ENCODE measurements around the gene TMEM80. TPM values are rescaled to one million over a fixed set of nuclear protein-coding genes. Genes with fewer than 3 reads are reported as not detected.

TMEM80 gene
- total RNA-seq = 14.7 TPM

GRCh38 chr11:695538-696248 lies at the start of gene TMEM80:
TMEM80 (plus strand) TSS chr11:695816; CDS start chr11:695828, 12 bp downstream.

GRCh38 chr11:694563-695287 lies 891 bp upstream of the TMEM80 start, which contains the start of gene DEAF1:
DEAF1 (minus strand) TSS chr11:695222; CDS start chr11:695047, 175 bp downstream.

GRCh38 chr11:705646-706438 lies 10.2 kb downstream of the TMEM80 start, which contains the start of gene EPS8L2:
EPS8L2 (plus strand) TSS chr11:706231; CDS start chr11:709408, 3,177 bp downstream.

DNA sequence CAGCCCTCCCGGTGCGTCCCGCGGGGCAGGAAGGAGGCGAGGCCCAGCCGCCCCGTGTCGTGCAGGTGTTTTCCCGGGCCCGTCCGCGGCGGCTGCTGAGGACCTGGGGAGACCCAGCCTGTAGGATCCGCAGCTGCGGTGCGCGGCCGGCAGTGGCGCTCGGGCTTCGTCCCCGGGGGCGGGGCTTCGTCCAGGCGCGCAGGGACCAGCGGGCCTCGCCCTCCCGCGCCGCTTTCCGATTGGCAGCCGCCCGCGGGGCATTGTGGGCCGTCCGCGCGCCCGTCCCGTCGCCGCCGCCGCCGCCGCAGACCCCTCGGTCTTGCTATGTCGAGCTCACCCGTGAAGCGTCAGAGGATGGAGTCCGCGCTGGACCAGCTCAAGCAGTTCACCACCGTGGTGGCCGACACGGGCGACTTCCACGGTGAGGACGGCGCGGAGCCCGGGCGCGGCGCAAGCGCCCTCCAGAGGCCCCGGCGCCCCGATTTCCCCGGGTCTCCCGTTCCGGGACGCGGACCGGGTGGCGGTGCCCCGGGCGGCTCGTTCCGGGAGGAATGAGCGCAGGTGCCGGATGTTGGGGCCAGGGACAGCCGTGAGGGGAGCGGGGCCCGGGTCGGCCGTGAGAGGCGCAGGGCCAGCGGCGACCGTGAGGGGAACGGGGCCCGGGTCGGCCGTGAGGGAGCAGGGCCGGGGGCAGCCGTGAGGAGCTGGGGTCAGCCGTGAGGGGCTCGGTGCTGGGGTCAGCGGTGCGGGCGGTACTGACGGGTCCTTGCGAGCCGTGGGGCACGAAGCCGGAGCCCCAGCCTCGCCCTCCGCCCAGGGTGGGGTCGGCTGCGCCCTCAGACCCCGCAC lies 51.8 kb downstream of the TMEM80 start, which contains the start of gene TALDO1:
Gene TALDO1, plus strand, starts transcription at position 307 of the 849 bp plus-strand sequence. Its CDS starts 18 bp downstream, at position 325.

Other genes with a start within 250 kb of the TMEM80 start
- 46.3 TPM for gene PTDSS2, start 245.5 kb upstream of the TMEM80 start, total RNA-seq
- 44.4 TPM for gene RNH1, start 188.6 kb upstream of the TMEM80 start, total RNA-seq
- gene HRAS, start 160.2 kb upstream of the TMEM80 start, total RNA-seq = 32.6 TPM
- 1.9 TPM for gene LRRC56, start 158.3 kb upstream of the TMEM80 start, total RNA-seq
- not detected for gene LMNTD2, start 135.1 kb upstream of the TMEM80 start, total RNA-seq
- gene RASSF7, start 134.8 kb upstream of the TMEM80 start, total RNA-seq = 4.4 TPM
- gene PHRF1, start 119.3 kb upstream of the TMEM80 start, total RNA-seq = 42.6 TPM
- 4.1 TPM for gene IRF7, start 79.9 kb upstream of the TMEM80 start, total RNA-seq
- gene CDHR5, start 70.9 kb upstream of the TMEM80 start, total RNA-seq = not detected
- gene SCT, start 68.6 kb upstream of the TMEM80 start, total RNA-seq = not detected
- gene DRD4, start 58.5 kb upstream of the TMEM80 start, total RNA-seq = 0.31 TPM
- gene DEAF1, start 594 bp upstream of the TMEM80 start, total RNA-seq = 80.8 TPM
- not detected for gene EPS8L2, start 10.4 kb downstream of the TMEM80 start, total RNA-seq
- gene TALDO1, start 51.6 kb downstream of the TMEM80 start, total RNA-seq = 70.1 TPM
- 37.6 TPM for gene GATD1, start 81.7 kb downstream of the TMEM80 start, total RNA-seq
- 11.3 TPM for gene CEND1, start 94.3 kb downstream of the TMEM80 start, total RNA-seq
- 28.8 TPM for gene SLC25A22, start 102.5 kb downstream of the TMEM80 start, total RNA-seq
- 10.0 TPM for gene PIDD1, start 109.4 kb downstream of the TMEM80 start, total RNA-seq
- 376 TPM for gene RPLP2, start 114.2 kb downstream of the TMEM80 start, total RNA-seq
- gene PNPLA2, start 123.1 kb downstream of the TMEM80 start, total RNA-seq = 9.1 TPM
- 0.63 TPM for gene CRACR2B, start 132.1 kb downstream of the TMEM80 start, total RNA-seq
- 51.3 TPM for gene CD151, start 137.1 kb downstream of the TMEM80 start, total RNA-seq
- 13.5 TPM for gene POLR2L, start 146.7 kb downstream of the TMEM80 start, total RNA-seq
- 16.0 TPM for gene TSPAN4, start 147.0 kb downstream of the TMEM80 start, total RNA-seq
- gene CHID1, start 215.0 kb downstream of the TMEM80 start, total RNA-seq = 28.8 TPM
- 82.0 TPM for gene AP2A2, start 230.1 kb downstream of the TMEM80 start, total RNA-seq

Data from parietal lobe (tissue), 1 donor.